HG02870 (cell line): ENCODE measurements around the gene NXN.
"Not testable (repeated sequence)": the region's sequence is repeated elsewhere in the genome, so short reads cannot be mapped to it uniquely, and the experiment has no call there.

ENCODE experiments used
- ATAC-seq: cut with Tn5 transposase; IDR thresholded peaks from one replicate; pipeline ENCODE4 v1.9.1; 2021; ENCODE audit warnings: mild to moderate bottlenecking, moderate library complexity; ENCODE audit not compliant: unreplicated experiment

Gene NXN

GRCh38 chr17:956905-957304, 22.7 kb downstream of the NXN start:
- no peak for ATAC-seq

GRCh38 chr17:954431-955164, 25.0 kb downstream of the NXN start:
- ATAC-seq: no peak

GRCh38 chr17:953767-954166, 25.8 kb downstream of the NXN start:
- no peak for ATAC-seq

GRCh38 chr17:952592-952991, 27.0 kb downstream of the NXN start:
- ATAC-seq: not testable (repeated sequence)

- ATAC-seq: no peak
Measured at GRCh38 chr17:951325-952132, 28.0 kb downstream of the NXN start.

- ATAC-seq: no peak
Measured at GRCh38 chr17:949623-950303, 29.8 kb downstream of the NXN start.

- ATAC-seq: no peak
Measured at GRCh38 chr17:948284-948852, 31.2 kb downstream of the NXN start.

GRCh38 chr17:946510-947236, 32.9 kb downstream of the NXN start:
- ATAC-seq: no peak

- ATAC-seq: no peak
Measured at GRCh38 chr17:945672-946071, 33.9 kb downstream of the NXN start.

GRCh38 chr17:944266-944826, 35.2 kb downstream of the NXN start:
- no peak for ATAC-seq

GRCh38 chr17:935485-935884, 44.1 kb downstream of the NXN start:
- no peak for ATAC-seq

GRCh38 chr17:933312-934073, 46.1 kb downstream of the NXN start:
- ATAC-seq: no peak

GRCh38 chr17:930258-930657, 49.3 kb downstream of the NXN start:
- no peak for ATAC-seq

GRCh38 chr17:929586-929985, 50.0 kb downstream of the NXN start:
- ATAC-seq: no peak

GRCh38 chr17:927611-928461, 51.7 kb downstream of the NXN start:
- no peak for ATAC-seq

- no peak for ATAC-seq
Measured at GRCh38 chr17:925817-926216, 53.8 kb downstream of the NXN start.

- ATAC-seq: no peak
Measured at GRCh38 chr17:924711-925475, 54.7 kb downstream of the NXN start.

- not testable (repeated sequence) for ATAC-seq
Measured at GRCh38 chr17:924306-924705, 55.3 kb downstream of the NXN start.
